GM12878 (cell line): ENCODE results near the gene PLXNA2. TPM values are rescaled to one million over a fixed set of nuclear protein-coding genes. Genes with fewer than 3 reads are reported as not detected.

Source experiments
- ATAC-seq: fragments of 200-7000 bp; cut with Tn5 transposase; 3 replicates; pipeline ENCODE4 v1.9.1; 2020; ENCODE audit warnings: mild to moderate bottlenecking, moderate library complexity
- BruUV-seq: library from RNA; stranded (reverse); fragments of 400-500 nt; replicated peaks from 2 replicates; lab custom pipeline; 2021; lab: Mats Ljungman, UMichigan
- CTCF ChIA-PET: fragments of 300-600 bp; sonication (Branson Sonifier 250); formaldehyde crosslinking; extraction: SDS; loops from one replicate; lab custom pipeline; 2021; ENCODE audit warnings: inconsistent platforms; lab: Yijun Ruan, JAX
- POLR2A ChIA-PET: fragments of 350-600 bp; formaldehyde crosslinking; extraction: SDS; loops from one replicate; lab custom pipeline; 2021; ENCODE audit warnings: inconsistent platforms; lab: Charles Lee
- RAD21 ChIA-PET: fragments of 300-600 bp; sonication (Branson Sonifier 250); formaldehyde crosslinking; loops from one replicate; lab custom pipeline; 2023; ENCODE audit warnings: antibody characterized with exemption; ENCODE audit not compliant: unreplicated experiment; lab: Charles Lee
- SMC1A ChIA-PET: fragments of 300-600 bp; sonication (Branson Sonifier 250); formaldehyde crosslinking; loops from one replicate; lab custom pipeline; 2023; ENCODE audit not compliant: unreplicated experiment, uncharacterized antibody; lab: Charles Lee
- DNase-seq: peaks from one replicate; pipeline ENCODE4 v3.0.0-alpha.2; 2011; ENCODE audit warnings: low read depth, low spot score
- FAIRE-seq: peaks from 3 replicates; lab custom pipeline; 2011; peaks lifted over from hg19 to GRCh38; lab: Jason Lieb, UNC
- H2AFZ ChIP-seq: 2 replicates; pipeline ENCODE4 v1.6.0; 2011; ENCODE audit warnings: low read depth, low read length, control low read depth; ENCODE audit not compliant: control insufficient read depth
- H3K27ac ChIP-seq: 2 replicates; pipeline ENCODE4 v1.5.1; 2011; ENCODE audit warnings: control low read depth; ENCODE audit not compliant: control insufficient read depth, insufficient read depth
- H3K27me3 ChIP-seq, 2 experiments: replicated peaks in 1 of 2; 2 replicates each; pipeline versions ENCODE4 v1.6.0 to v1.6.1; 2011; ENCODE audit warnings: low read length in 1 of 2; ENCODE audit not compliant: control insufficient read depth in 2 of 2, insufficient read depth in 2 of 2
- H3K36me3 ChIP-seq, 2 experiments: 2 replicates each; pipeline ENCODE4 v1.5.1; 2011; ENCODE audit warnings: low read length in 1 of 2; ENCODE audit not compliant: control insufficient read depth in 2 of 2, insufficient read depth in 2 of 2
- H3K4me1 ChIP-seq: 2 replicates; pipeline ENCODE4 v1.6.1; 2011; ENCODE audit warnings: mild to moderate bottlenecking, low read length, moderate library complexity, mixed read lengths; ENCODE audit not compliant: control insufficient read depth, insufficient read depth
- H3K4me2 ChIP-seq: 2 replicates; pipeline ENCODE4 v1.6.0; 2011; ENCODE audit warnings: control low read depth; ENCODE audit not compliant: control insufficient read depth, insufficient read depth
- H3K4me3 ChIP-seq: fragments of 200-600 bp; sonication (generic); 2 replicates; pipeline ENCODE4 v1.5.1; 2016
- H3K79me2 ChIP-seq: 2 replicates; pipeline ENCODE4 v1.6.0; 2011; ENCODE audit warnings: low read length; ENCODE audit not compliant: control insufficient read depth, insufficient read depth
- H3K9ac ChIP-seq: 2 replicates; pipeline ENCODE4 v1.8.0; 2011; ENCODE audit warnings: low read length, control low read depth, mixed read lengths; ENCODE audit not compliant: control insufficient read depth, insufficient read depth
- H3K9me3 ChIP-seq: replicated peaks from 3 replicates; pipeline ENCODE4 v1.5.1; 2011; ENCODE audit warnings: mild to moderate bottlenecking, low read length; ENCODE audit not compliant: control insufficient read depth, insufficient read depth
- H4K20me1 ChIP-seq: 2 replicates; pipeline ENCODE4 v1.6.0; 2011; ENCODE audit not compliant: control insufficient read depth, insufficient read depth
- BRCA1 ChIP-seq: IDR thresholded peaks from 2 replicates; pipeline ENCODE4 v1.6.1; 2011; ENCODE audit warnings: low read depth, low read length, improper control_type of control experiment
- HDAC6 ChIP-seq: fragments of 200-600 bp; sonication (generic); IDR thresholded peaks from one replicate; pipeline ENCODE4 v1.8.0; 2017; ENCODE audit warnings: antibody characterized with exemption; ENCODE audit not compliant: unreplicated experiment
- RAD21 ChIP-seq: IDR thresholded peaks from 2 replicates; pipeline ENCODE4 v1.6.1; 2011; ENCODE audit warnings: mild to moderate bottlenecking, low read depth, low read length, moderate library complexity; ENCODE audit not compliant: insufficient read depth
- SIN3A ChIP-seq: IDR thresholded peaks from 2 replicates; pipeline ENCODE4 v1.6.1; 2012; ENCODE audit warnings: low read depth, low read length, improper control_type of control experiment
- STAT3 ChIP-seq: IDR thresholded peaks from 2 replicates; pipeline ENCODE4 v1.6.1; 2011; ENCODE audit warnings: low read depth, low read length, improper control_type of control experiment
- TARDBP ChIP-seq: IDR thresholded peaks from 2 replicates; pipeline ENCODE4 v1.6.1; 2016; ENCODE audit warnings: borderline replicate concordance
- ZZZ3 ChIP-seq: IDR thresholded peaks from 2 replicates; pipeline ENCODE4 v1.6.1; 2011; ENCODE audit warnings: low read depth; ENCODE audit not compliant: control insufficient read depth, insufficient read length
- WGBS: methylation state at CpG from one replicate; pipeline ENCODE4 v1.1.6; 2016; ENCODE audit warnings: low lambda C conversion rate; ENCODE audit not compliant: insufficient replicate concordance, insufficient coverage; ENCODE audit errors: missing lambda C conversion rate; 5-methylcytosine and 5-hydroxymethylcytosine counted together
- in situ Hi-C: fragments of 300-500 bp; cut with MboI; formaldehyde crosslinking; loops from 9 replicates; pipeline ENCODE4 v1.14.3; 2018; ENCODE audit warnings: mixed read lengths
- intact Hi-C: fragments of 100-400 bp; cut with micrococcal nuclease; formaldehyde crosslinking; loops from one replicate; pipeline ENCODE4 v1.14.2; 2022; ENCODE audit not compliant: unreplicated experiment
- polyA plus RNA-seq, 11 experiments: library from polyadenylated mRNA; depleted of rRNA in 4 of 11; unstranded in 6 of 11; stranded (reverse) in 5 of 11; fragments of >200 nt; fragmentation: Nextera tagmentation in 4 of 11; fragmentation: Illumina TruSeq in 1 of 11; extraction: Ambion mirVana in 4 of 11; extraction: Trizol in 1 of 11; gene quantifications; 1 replicate in 1 of 11; 2 replicates in 10 of 11; pipeline versions ENCODE4 v1.2.1 to v1.2.3, GENCODE V29; 2011 to 2016; ENCODE audit warnings: inconsistent platforms in 2 of 11, missing spikeins in 2 of 11, low read depth in 1 of 11
- total RNA-seq, 4 experiments: library from RNA; depleted of rRNA in 3 of 4; stranded (reverse); fragments of >200 nt in 3 of 4; fragmentation: Illumina TruSeq in 1 of 4; extraction: Trizol in 1 of 4; gene quantifications; 2 replicates each; pipeline versions ENCODE4 v1.2.1 to v1.2.3, GENCODE V29; 2013 to 2021
- TF ChIP-seq, protein P1 (sequence below): IDR thresholded peaks from 2 replicates; pipeline ENCODE4 v1.6.1; 2011; ENCODE audit warnings: borderline replicate concordance, low read depth, mild to moderate bottlenecking, moderate library complexity, low read length; ENCODE audit not compliant: insufficient read depth, poor library complexity, severe bottlenecking

The PLXNA2 gene
- total and polyA plus RNA-seq, 10 of the 15 experiments (the other 5 are each of a cell fraction or from before 2014, with no cell fraction given), result under 0.01 to 0.08 (median 0.07) TPM; not detected in 4

DNA sequence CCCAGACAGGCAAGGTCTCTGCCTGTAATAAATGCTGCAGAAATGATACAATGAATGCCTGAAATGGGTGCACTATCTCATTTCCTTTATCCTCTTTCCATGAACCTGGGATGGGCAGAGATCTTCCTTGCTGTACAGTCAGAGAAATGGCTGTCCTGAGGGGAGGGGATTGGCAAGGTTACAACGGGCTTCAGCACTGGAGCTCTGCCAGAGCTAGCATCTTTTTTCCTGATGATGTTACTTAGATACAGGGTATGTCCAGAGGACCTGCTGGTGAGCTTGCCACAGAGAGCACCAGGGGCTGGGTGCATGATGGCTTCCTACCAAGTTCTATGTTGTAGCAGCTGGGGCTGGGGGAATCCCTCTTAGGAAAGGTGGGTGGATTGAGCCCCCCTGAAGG lies 115.1 kb downstream of the PLXNA2 start:
- peaks cover 0 to 2% of the 10 kb centered on the region in 2 experiments; a peak in 3 of 4 replicates for H3K27me3 ChIP-seq
- DNase-seq, result no peak
- no peaks in the 10 kb centered on the region for H3K9me3 ChIP-seq
- H3K4me1 ChIP-seq, result no peaks in the 10 kb centered on the region
- no peak for ATAC-seq
- H3K4me2 ChIP-seq, result no peak overlapping the region
- ChIA-PET SMC1A (interaction anchor here (0.9 to 3.8 kb wide), 4 partner anchors 15 to 116 kb away, joined by 3 to 57 read pairs (median 8); partner anchors contain the start of gene PLXNA2), CTCF (interaction anchor here (1.0 to 9.1 kb wide), 5 partner anchors 12 to 118 kb away, joined by 3 to 166 read pairs (median 4); partner anchors contain the start of gene PLXNA2), RAD21 (interaction anchor here (1.0 to 1.7 kb wide), 2 partner anchors 111 to 116 kb away, joined by 3 to 4 read pairs; no protein-coding TSS in a partner anchor), POLR2A (no interaction called here)
- 7% methylated on average over 1 of the region's 1 CpG for WGBS
- BruUV-seq, result no TSS peak
- H3K4me3 ChIP-seq, result no peak overlapping the region
- TF ChIP-seq SIN3A (no peak), BRCA1 (no peak), STAT3 (no peak), RAD21 (no peak), TARDBP (no peak), HDAC6 (no peak), ZZZ3 (no peak)
- TF ChIP-seq, protein P1, sequence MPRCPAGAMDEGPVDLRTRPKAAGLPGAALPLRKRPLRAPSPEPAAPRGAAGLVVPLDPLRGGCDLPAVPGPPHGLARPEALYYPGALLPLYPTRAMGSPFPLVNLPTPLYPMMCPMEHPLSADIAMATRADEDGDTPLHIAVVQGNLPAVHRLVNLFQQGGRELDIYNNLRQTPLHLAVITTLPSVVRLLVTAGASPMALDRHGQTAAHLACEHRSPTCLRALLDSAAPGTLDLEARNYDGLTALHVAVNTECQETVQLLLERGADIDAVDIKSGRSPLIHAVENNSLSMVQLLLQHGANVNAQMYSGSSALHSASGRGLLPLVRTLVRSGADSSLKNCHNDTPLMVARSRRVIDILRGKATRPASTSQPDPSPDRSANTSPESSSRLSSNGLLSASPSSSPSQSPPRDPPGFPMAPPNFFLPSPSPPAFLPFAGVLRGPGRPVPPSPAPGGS, result no peak
- H3K36me3 ChIP-seq, result no peaks in the 10 kb centered on the region
- H4K20me1 ChIP-seq, result no peaks in the 10 kb centered on the region
- no peak overlapping the region for H3K9ac ChIP-seq
- no peak overlapping the region for H2AFZ ChIP-seq
- H3K79me2 ChIP-seq, result no peaks in the 10 kb centered on the region
- intact Hi-C loops (no loop called here), in situ Hi-C loops (loop anchor here (5.0 kb wide), 1 partner anchor 113 kb away; the partner anchor contains the start of gene PLXNA2)
- no peak for FAIRE-seq
- H3K27ac ChIP-seq, result no peak overlapping the region
